ENCODE results near the gene FYN. TPM values are rescaled to one million over a fixed set of nuclear protein-coding genes. Genes with fewer than 3 reads are reported as not detected.

Gene FYN
- total and polyA plus RNA-seq, 2 of the 8 experiments (the other 6 are each of a cell fraction or from before 2014, with no cell fraction given), result 46.8 to 97.2 TPM

DNA sequence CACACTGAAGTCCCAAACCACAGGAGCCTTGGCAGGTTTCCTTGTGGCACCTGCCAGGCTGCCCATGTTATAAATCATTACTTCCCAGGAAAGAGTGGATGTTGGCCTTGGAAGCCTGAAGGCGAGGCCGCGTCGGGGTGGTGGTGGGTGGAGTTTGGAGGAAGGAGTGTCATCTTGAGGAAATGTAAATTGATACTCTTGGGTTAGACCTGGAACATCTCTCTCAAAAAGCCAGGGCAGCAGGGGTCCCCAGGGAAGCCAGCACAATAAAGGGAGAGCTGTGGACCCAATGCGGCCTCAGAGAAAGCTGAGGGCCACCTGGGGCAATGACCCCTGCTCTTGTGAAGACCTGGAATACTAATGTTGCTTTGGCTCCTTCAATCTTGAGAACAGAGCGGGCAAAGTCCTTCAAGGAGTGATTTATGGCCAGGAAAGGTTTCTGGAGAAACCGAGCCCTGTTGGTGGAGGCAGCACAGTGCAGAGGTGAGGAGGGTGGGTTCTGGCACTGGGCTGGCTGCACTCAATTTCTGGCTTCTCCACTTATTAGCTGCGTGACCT is 241.3 kb downstream of the FYN start:
- DNase-seq (ENCODE audit: low read depth in 1 of 2, low spot score in 2 of 2) (peak in 1 of 2 experiments; percentile 58), FAIRE-seq (no peak)
- Histone ChIP-seq H2BK20ac (ENCODE audit: low read length) (no peak overlapping the region), H4K5ac (ENCODE audit: insufficient read length, low read depth, low read length) (no peak overlapping the region), H3K23me2 (ENCODE audit: low read depth, low read length) (peaks cover 2% of the 10 kb centered on the region; the same call in 1 of the 2 replicates), H2BK120ac (replicated peaks; ENCODE audit: low read depth, low read length) (no peak overlapping the region), H2BK5ac (ENCODE audit: low read depth, low read length) (no peak overlapping the region), H4K20me1 (replicated peaks in 1 of 2; ENCODE audit: control insufficient read depth in 1 of 2, insufficient read depth in 2 of 2, low read length in 2 of 2) (no peaks in the 10 kb centered on the region), H2AFZ (ENCODE audit: low read length) (no peak overlapping the region), H3K14ac (ENCODE audit: insufficient read length) (no peak overlapping the region), H2BK15ac (ENCODE audit: low read length) (0 out of 2 replicates have a peak overlapping the region, but pooled peaks have one; percentile 4), H3K4me2 (ENCODE audit: insufficient read depth in 1 of 2, low read depth in 2 of 2, low read length in 2 of 2) (peak overlapping the region; percentile 36 to 42; a peak in 2 of 4 replicates), H3K4ac (replicated peaks; ENCODE audit: insufficient read length, low read depth, low read length) (peak overlapping the region; percentile 14), H3K4me3 (ENCODE audit: extremely low read depth in 1 of 4, insufficient read depth in 2 of 4, low read depth in 3 of 4, low read length in 4 of 4) (no peak overlapping the region; a peak in 1 of 8 replicates), H3K27ac (ENCODE audit: low read depth, low read length) (no peak overlapping the region), H3K9ac (replicated peaks in 1 of 4; ENCODE audit: extremely low read depth in 1 of 4, low read depth in 3 of 4, low read length in 3 of 4) (no peak overlapping the region), H2AK5ac (ENCODE audit: low read depth, low read length) (no peak overlapping the region), H3K79me1 (ENCODE audit: low read depth, low read length) (no peaks in the 10 kb centered on the region), H3K4me1 (replicated peaks in 1 of 4; ENCODE audit: control insufficient read depth in 3 of 4, insufficient read depth in 4 of 4, low read length in 3 of 4) (peaks cover 7 to 17% (median 11%) of the 10 kb centered on the region in 4 experiments; a peak in 5 of 7 replicates), H4K91ac (replicated peaks; ENCODE audit: insufficient read length, low read length) (no peak overlapping the region), H2BK12ac (ENCODE audit: low read depth, low read length) (0 out of 2 replicates have a peak overlapping the region, but pooled peaks have one; percentile 4), H3K79me2 (ENCODE audit: control insufficient read depth in 1 of 2, insufficient read depth in 2 of 2, low read length in 2 of 2) (no peaks in the 10 kb centered on the region), H3K9me3 (ENCODE audit: insufficient read depth in 2 of 2, low read depth in 1 of 2, low read length in 1 of 2) (no peaks in the 10 kb centered on the region), H4K8ac (ENCODE audit: extremely low read depth, insufficient read depth, low read length) (no peak overlapping the region), H3K27me3 (replicated peaks in 1 of 4; ENCODE audit: control insufficient read depth in 3 of 4, extremely low read depth in 1 of 4, insufficient read depth in 3 of 4, low read length in 3 of 4) (no peaks in the 10 kb centered on the region), H3K18ac (ENCODE audit: extremely low read depth, low read length) (peak overlapping the region; percentile 94; the same call in 1 of the 2 replicates), H3K23ac (ENCODE audit: insufficient read length) (no peak overlapping the region), H3K36me3 (ENCODE audit: control insufficient read depth in 2 of 4, insufficient read depth in 4 of 4, low read length in 3 of 4) (no peaks in the 10 kb centered on the region), H3K56ac (replicated peaks; ENCODE audit: insufficient read length, low read depth, low read length) (no peak overlapping the region)
- ChIA-PET POLR2A (ENCODE audit: partially characterized antibody) (interaction anchor here (1.4 to 1.8 kb wide), 3 partner anchors 26 to 134 kb away, joined by 4 to 5 read pairs (median 5); partner anchors contain the start of gene TRAF3IP2), CTCF (ENCODE audit: partially characterized antibody) (interaction anchor here (1.0 to 2.0 kb wide), 3 partner anchors 12 to 406 kb away, joined by 3 to 7 read pairs (median 6); no protein-coding TSS in a partner anchor)
- no peak for TF ChIP-seq GABPA (IDR thresholded peaks at IDR 0.05; ENCODE audit: borderline replicate concordance, insufficient read depth, low read length)
- TF ChIP-seq, protein P1, sequence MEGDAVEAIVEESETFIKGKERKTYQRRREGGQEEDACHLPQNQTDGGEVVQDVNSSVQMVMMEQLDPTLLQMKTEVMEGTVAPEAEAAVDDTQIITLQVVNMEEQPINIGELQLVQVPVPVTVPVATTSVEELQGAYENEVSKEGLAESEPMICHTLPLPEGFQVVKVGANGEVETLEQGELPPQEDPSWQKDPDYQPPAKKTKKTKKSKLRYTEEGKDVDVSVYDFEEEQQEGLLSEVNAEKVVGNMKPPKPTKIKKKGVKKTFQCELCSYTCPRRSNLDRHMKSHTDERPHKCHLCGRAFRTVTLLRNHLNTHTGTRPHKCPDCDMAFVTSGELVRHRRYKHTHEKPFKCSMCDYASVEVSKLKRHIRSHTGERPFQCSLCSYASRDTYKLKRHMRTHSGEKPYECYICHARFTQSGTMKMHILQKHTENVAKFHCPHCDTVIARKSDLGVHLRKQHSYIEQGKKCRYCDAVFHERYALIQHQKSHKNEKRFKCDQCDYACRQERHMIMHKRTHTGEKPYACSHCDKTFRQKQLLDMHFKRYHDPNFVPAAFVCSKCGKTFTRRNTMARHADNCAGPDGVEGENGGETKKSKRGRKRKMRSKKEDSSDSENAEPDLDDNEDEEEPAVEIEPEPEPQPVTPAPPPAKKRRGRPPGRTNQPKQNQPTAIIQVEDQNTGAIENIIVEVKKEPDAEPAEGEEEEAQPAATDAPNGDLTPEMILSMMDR (IDR thresholded peaks at IDR 0.05; ENCODE audit: control extremely low read depth in 1 of 3, insufficient read depth in 1 of 3, low read depth in 1 of 3, low read length in 3 of 3), result peak in 1 of 3 experiments; percentile 16; a peak in 1 of 4 replicates
- WGBS, 2 experiments (ENCODE audit: extremely low coverage in 1 of 2, insufficient coverage in 1 of 2, insufficient read length in 1 of 2, insufficient replicate concordance in 2 of 2, low coverage in 1 of 2, low lambda C conversion rate in 2 of 2, missing lambda C conversion rate in 1 of 2), result 37% methylated on average over 8 of the region's 8 CpGs; no CpG with 5 or more reads in 1 of the 2 experiments
